Ovary (tissue), 9 donors: ENCODE measurements around the gene FANCC. TPM values are rescaled to one million over a fixed set of nuclear protein-coding genes. Genes with fewer than 3 reads are reported as not detected.
A peak's percentile ranks its signal among the peaks of the same experiment; 100 is the strongest.

Experiments used
- DNase-seq, 5 donors: peaks; one replicate each; pipeline ENCODE4 v3.0.0-alpha.2; 2019 to 2020
- H3K27ac ChIP-seq, 2 donors: fragments of 200-600 bp; one replicate each; pipeline versions ENCODE4 v1.5.1 to v1.8.0; 2019 to 2022
- H3K27me3 ChIP-seq: fragments of 200-600 bp; one replicate; pipeline ENCODE4 v1.8.0; 2022
- H3K36me3 ChIP-seq: fragments of 200-600 bp; sonication (generic); one replicate; pipeline ENCODE4 v1.5.1; 2019
- H3K4me1 ChIP-seq: one replicate; pipeline ENCODE4 v1.8.1; 2013; ENCODE audit warnings: mild to moderate bottlenecking, moderate library complexity; ENCODE audit not compliant: insufficient read depth
- H3K4me3 ChIP-seq: fragments of 200-600 bp; sonication (generic); one replicate; pipeline ENCODE4 v1.5.1; 2017
- H3K9me3 ChIP-seq, 2 donors: fragments of 200-600 bp in 1 of 2; sonication (generic) in 1 of 2; one replicate each; pipeline versions ENCODE4 v1.5.1 to v1.8.1; 2013 to 2019; ENCODE audit warnings: mild to moderate bottlenecking in 1 of 2, moderate library complexity in 1 of 2
- EP300 ChIP-seq: sonication (generic); formaldehyde crosslinking; IDR thresholded peaks from one replicate; pipeline ENCODE4 v1.6.1; 2017; ENCODE audit warnings: antibody characterized with exemption
- POLR2A ChIP-seq: fragments of 450-650 bp; IDR thresholded peaks from one replicate; pipeline ENCODE4 v1.6.1; 2017; ENCODE audit warnings: antibody characterized with exemption, mild to moderate bottlenecking, moderate library complexity
- WGBS, 3 donors: extraction: QIAGEN DNeasy Blood & Tissue Kit in 1 of 3; methylation state at CpG; one replicate each; pipeline versions ENCODE4 v1.1.5 to v1.1.7; 2013 to 2017; 5-methylcytosine and 5-hydroxymethylcytosine counted together
- intact Hi-C, 4 donors: fragments of 100-400 bp; cut with DNase I; formaldehyde crosslinking; loops; one replicate each; pipeline versions ENCODE4 v1.11.0 to v1.15.1; 2022 to 2023
- polyA plus RNA-seq, 2 donors: library from polyadenylated mRNA; stranded (reverse); fragments of 200-250 nt in 1 of 2; fragments of 350-450 nt in 1 of 2; fragmentation: Illumina TruSeq in 1 of 2; extraction: RNeasy Lipid Tissue Mini Kit (QIAGEN cat#74804) in 1 of 2; gene quantifications; one replicate each; pipeline ENCODE4 v1.2.3, GENCODE V29; 2013 to 2014
- total RNA-seq, 7 donors: library from RNA; depleted of rRNA in 2 of 7; stranded (reverse); fragments of >200 nt in 2 of 7; fragmentation: NEBNext Ultra II Directional in 3 of 7; extraction: Animal tissue kit (Norgen Biotek cat#: 25700) in 3 of 7; gene quantifications; one replicate each; pipeline versions ENCODE4 v1.1.0 to v1.2.4, GENCODE V29; 2016 to 2023
- TF ChIP-seq, protein P1 (sequence below), 3 donors: fragments of 450-650 bp in 2 of 3; fragments of 200-600 bp in 1 of 3; IDR thresholded peaks; one replicate each; pipeline versions ENCODE4 v1.5.1 to v1.8.0; 2016 to 2022; ENCODE audit warnings: antibody characterized with exemption in 3 of 3, mild to moderate bottlenecking in 1 of 3
- donor health status: DM: no; HTN: no; CAD: no; lungs with moderate emphysema.
- donor health status: DM: no; HTN: no; CAD: no.
- donor health status: Bipolar disorder and iron deficiency.
- donor health status: DM: yes; HTN: yes; CAD: no.
- donor health status: DM: no; HTN: no; CAD: no.
- donor health status: DM: yes; HTN: yes; CAD: no.

FANCC gene
- total and polyA plus RNA-seq, 9 donors = 2.9 to 7.5 (median 4.9) TPM

DNA sequence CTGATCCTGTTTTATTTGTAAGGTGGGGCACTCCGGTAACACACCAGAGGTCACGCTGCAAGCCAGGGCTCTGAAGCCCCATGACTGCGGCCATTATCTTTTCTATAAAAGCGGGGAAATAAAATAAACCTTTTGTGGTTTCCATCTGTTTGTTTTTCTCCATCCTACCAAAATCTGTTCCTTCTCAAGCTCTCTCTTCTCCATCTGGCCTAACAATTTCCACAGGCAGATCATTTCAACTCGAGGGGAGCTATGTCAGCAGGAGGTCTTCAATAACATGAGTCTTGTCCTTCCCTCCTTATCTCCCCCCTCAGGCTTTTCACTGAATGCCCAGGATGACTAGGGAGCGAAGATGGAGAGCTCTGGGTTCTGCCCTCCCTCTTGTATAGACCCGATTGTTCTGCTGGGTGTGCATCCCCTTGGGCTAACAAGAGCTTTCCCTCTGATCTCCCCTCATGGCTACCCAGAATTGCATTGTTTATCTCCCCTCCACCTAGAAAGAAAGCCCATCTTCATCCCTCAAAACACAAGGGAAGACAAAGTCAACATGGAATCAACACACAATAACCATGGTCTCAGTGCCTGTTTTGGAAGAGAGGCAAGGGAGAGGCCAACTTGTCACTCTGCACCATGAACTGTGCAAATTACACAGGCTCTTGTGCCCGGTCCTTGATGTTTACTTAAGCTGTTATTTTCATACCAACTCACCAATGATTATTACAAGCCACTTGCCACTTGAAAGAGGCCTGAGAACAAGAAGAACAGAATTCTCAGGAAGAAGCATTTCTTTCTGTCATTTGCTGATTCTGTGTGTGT, 187.8 kb downstream of the FANCC start:
- no peak for DNase-seq
- Histone ChIP-seq H3K27me3 (no peaks in the 10 kb centered on the region), H3K4me3 (no peak overlapping the region), H3K36me3 (no peaks in the 10 kb centered on the region), H3K9me3 (no peaks in the 10 kb centered on the region), H3K4me1 (peaks cover 2% of the 10 kb centered on the region), H3K27ac (no peak overlapping the region)
- 84 to 87% (median 86%) methylated on average over 8 of the region's 8 CpGs for WGBS, 3 donors
- no peak for TF ChIP-seq EP300
- no peak for TF ChIP-seq POLR2A
- TF ChIP-seq, protein P1, sequence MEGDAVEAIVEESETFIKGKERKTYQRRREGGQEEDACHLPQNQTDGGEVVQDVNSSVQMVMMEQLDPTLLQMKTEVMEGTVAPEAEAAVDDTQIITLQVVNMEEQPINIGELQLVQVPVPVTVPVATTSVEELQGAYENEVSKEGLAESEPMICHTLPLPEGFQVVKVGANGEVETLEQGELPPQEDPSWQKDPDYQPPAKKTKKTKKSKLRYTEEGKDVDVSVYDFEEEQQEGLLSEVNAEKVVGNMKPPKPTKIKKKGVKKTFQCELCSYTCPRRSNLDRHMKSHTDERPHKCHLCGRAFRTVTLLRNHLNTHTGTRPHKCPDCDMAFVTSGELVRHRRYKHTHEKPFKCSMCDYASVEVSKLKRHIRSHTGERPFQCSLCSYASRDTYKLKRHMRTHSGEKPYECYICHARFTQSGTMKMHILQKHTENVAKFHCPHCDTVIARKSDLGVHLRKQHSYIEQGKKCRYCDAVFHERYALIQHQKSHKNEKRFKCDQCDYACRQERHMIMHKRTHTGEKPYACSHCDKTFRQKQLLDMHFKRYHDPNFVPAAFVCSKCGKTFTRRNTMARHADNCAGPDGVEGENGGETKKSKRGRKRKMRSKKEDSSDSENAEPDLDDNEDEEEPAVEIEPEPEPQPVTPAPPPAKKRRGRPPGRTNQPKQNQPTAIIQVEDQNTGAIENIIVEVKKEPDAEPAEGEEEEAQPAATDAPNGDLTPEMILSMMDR (IDR thresholded peaks at IDR 0.05) = no peak
- intact Hi-C loops = loop anchor here (5.0 to 10.0 kb wide), 4 partner anchors 115 to 447 kb away; no protein-coding TSS in a partner anchor

GRCh38 chr9:95128177-95128524, 189.4 kb downstream of the FANCC start:
- TF ChIP-seq, protein P1 (IDR thresholded peaks at IDR 0.05) = no peak
- TF ChIP-seq EP300 (no peak), POLR2A (no peak)
- Histone ChIP-seq H3K36me3 (no peaks in the 10 kb centered on the region), H3K4me3 (no peak overlapping the region), H3K27ac (no peak overlapping the region), H3K4me1 (peaks cover 2% of the 10 kb centered on the region), H3K27me3 (no peaks in the 10 kb centered on the region), H3K9me3 (no peaks in the 10 kb centered on the region)
- WGBS, 3 donors = 68 to 77% (median 70%) methylated on average over 4 of the region's 4 CpGs
- intact Hi-C loops = loop anchor here in 3 of 4 donors (5.0 to 10.0 kb wide), 3 partner anchors 113 to 446 kb away; no protein-coding TSS in a partner anchor
- DNase-seq = no peak

DNA sequence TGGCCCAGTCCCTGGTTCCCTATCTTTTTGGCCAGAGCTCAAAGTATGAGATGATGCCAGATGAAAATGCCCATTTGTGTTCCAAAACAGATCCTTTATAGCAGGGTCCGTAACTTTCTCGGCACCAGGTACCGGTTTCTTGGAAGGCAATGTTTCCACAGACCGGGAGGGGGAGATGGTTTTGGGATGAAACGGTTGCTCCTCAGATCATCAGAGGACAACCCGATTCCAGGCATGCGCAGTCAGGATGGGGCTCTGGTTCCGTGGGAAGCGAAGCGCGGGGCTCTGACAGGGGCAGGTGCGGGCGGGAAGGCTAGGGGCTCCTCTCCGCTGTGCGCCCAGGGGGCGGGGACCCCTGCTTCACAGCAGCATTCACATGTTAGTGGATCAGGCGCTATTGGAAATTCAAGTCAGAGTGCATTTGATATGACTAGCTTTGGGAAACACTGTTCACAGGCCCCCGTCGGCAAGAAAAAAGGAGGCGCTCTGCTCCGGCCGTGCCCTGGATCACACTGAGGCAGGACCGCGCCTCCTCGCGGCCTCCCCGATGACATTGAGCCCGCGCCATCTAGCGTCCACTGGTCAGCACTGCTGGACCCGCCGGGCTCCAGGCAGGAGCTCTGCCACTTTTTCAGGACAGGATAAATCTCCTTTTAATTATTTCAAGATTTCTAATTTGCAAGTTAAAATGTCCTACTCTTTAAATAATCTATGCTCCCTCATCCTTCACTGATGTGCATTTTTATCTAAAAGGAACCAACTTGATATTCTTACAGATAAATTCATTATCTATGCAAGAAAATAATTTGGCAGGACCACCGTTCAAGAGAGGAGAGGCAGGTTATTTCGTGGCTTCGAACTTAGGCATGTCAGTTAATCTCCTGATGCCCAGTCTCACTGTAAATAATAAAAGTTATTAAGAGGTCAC, 190.0 kb downstream of the FANCC start:
- H3K27ac ChIP-seq = no peak overlapping the region
- peak overlapping the region; percentile 42 for H3K4me3 ChIP-seq
- H3K27me3 ChIP-seq = no peaks in the 10 kb centered on the region
- H3K9me3 ChIP-seq = no peaks in the 10 kb centered on the region
- H3K36me3 ChIP-seq = no peaks in the 10 kb centered on the region
- H3K4me1 ChIP-seq = peaks cover 2% of the 10 kb centered on the region
- DNase-seq = peak; percentile 86 to 92 (median 90)
- WGBS, 3 donors = 6 to 15% (median 11%) methylated on average over 35 of the region's 35 CpGs
- TF ChIP-seq, protein P1 (IDR thresholded peaks at IDR 0.05) = peak; percentile 93 to 95 (median 95)
- TF ChIP-seq EP300 = no peak
- peak; percentile 29 for TF ChIP-seq POLR2A
- intact Hi-C loops = loop anchor here in 3 of 4 donors (2.0 to 10.0 kb wide), 5 partner anchors 113 to 447 kb away; no protein-coding TSS in a partner anchor

GRCh38 chr9:95126739-95127138, 190.8 kb downstream of the FANCC start:
- H3K27me3 ChIP-seq = no peaks in the 10 kb centered on the region
- TF ChIP-seq POLR2A (no peak), EP300 (no peak)
- TF ChIP-seq, protein P1 (IDR thresholded peaks at IDR 0.05) = no peak
- intact Hi-C loops = loop anchor here in 3 of 4 donors (2.0 to 10.0 kb wide), 5 partner anchors 112 to 446 kb away; no protein-coding TSS in a partner anchor
- no peak overlapping the region for H3K4me3 ChIP-seq
- no peaks in the 10 kb centered on the region for H3K9me3 ChIP-seq
- DNase-seq = no peak
- no peak overlapping the region for H3K27ac ChIP-seq
- H3K4me1 ChIP-seq = peaks cover 2% of the 10 kb centered on the region
- no peaks in the 10 kb centered on the region for H3K36me3 ChIP-seq
- 80 to 87% (median 84%) methylated on average over 9 of the region's 9 CpGs for WGBS, 3 donors
